ENCODE data around the gene TMEM185B.
A peak's percentile ranks its signal among the peaks of the same experiment; 100 is the strongest.

TMEM185B gene

DNA sequence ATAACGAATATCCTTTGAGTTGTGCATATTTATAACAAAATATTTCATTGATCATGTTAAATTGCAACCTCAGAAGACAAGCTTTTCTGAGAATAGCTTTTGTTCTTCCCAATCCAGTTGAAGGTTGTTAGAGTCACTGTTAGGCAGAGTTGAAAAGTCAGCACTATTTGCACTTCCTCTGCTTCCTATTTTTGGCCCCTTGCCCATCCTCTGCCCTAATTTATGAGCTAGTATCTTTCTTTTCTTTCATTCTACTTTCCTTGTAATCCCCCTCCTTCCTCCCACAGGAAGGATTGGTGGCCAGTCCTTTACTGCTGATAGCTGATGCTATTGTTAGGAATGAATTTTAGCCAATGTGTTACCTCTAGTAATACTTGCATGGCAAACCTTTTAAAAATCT lies 34.3 kb upstream of the TMEM185B start:
- Histone ChIP-seq H3K4me3 (ENCODE audit: control insufficient read depth in 1 of 7, extremely low read depth in 1 of 7, insufficient read depth in 4 of 7, low read depth in 2 of 7, low read length in 6 of 7) (peak overlapping the region in 5 of 7 experiments; percentile 19 to 53 (median 40)), H3K36me3 (ENCODE audit: control insufficient read depth in 4 of 4, insufficient read depth in 4 of 4, low read length in 3 of 4) (peaks cover 0 to 8% (median 0%) of the 10 kb centered on the region in 4 experiments), H3K27ac (ENCODE audit: insufficient read depth in 1 of 2, low read depth in 1 of 2, low read length in 2 of 2, poor library complexity in 1 of 2, severe bottlenecking in 2 of 2) (peak overlapping the region in 1 of 2 experiments; percentile 38), H3K4me1 (ENCODE audit: control extremely low read depth in 1 of 4, control insufficient read depth in 4 of 4, insufficient read depth in 4 of 4, low read length in 3 of 4) (peaks cover 52 to 77% (median 64%) of the 10 kb centered on the region in 4 experiments), H3K9me3 (ENCODE audit: control extremely low read depth in 1 of 5, control insufficient read depth in 4 of 5, insufficient read depth in 2 of 5, low read depth in 1 of 5, low read length in 4 of 5) (peaks cover 0 to 14% (median 4%) of the 10 kb centered on the region in 5 experiments), H3K27me3 (replicated peaks in 2 of 5; ENCODE audit: control insufficient read depth in 4 of 5, insufficient read depth in 5 of 5, low read length in 4 of 5) (no peaks in the 10 kb centered on the region)
- ChIA-PET POLR2A (interaction anchor here (0.9 kb wide), 1 partner anchor 35 kb away, joined by 3 read pairs; no protein-coding TSS in a partner anchor), CTCF (interaction anchor here (0.9 to 2.4 kb wide), 4 partner anchors 8 to 56 kb away, joined by 3 to 8 read pairs (median 4); no protein-coding TSS in a partner anchor)
- no CpG with 5 or more reads among the region's 1 CpG for WGBS (ENCODE audit: insufficient coverage)
- peak in 2 of 3 donors; percentile 73 to 80 for DNase-seq

GRCh38 chr2:120256651-120257000 lies 33.4 kb upstream of the TMEM185B start:
- ChIA-PET CTCF (interaction anchor here (1.3 to 2.4 kb wide), 3 partner anchors 9 to 56 kb away, joined by 3 to 8 read pairs (median 6); no protein-coding TSS in a partner anchor), POLR2A (no interaction called here)
- WGBS (ENCODE audit: insufficient coverage): no CpG with 5 or more reads among the region's 1 CpG
- peak overlapping the region in 1 of 7 experiments; percentile 41 for H3K4me3 ChIP-seq (ENCODE audit: control insufficient read depth in 1 of 7, extremely low read depth in 1 of 7, insufficient read depth in 4 of 7, low read depth in 2 of 7, low read length in 6 of 7)
- peaks cover 0 to 8% (median 0%) of the 10 kb centered on the region in 4 experiments for H3K36me3 ChIP-seq (ENCODE audit: control insufficient read depth in 4 of 4, insufficient read depth in 4 of 4, low read length in 3 of 4)
- no peak for DNase-seq
- H3K4me1 ChIP-seq (ENCODE audit: control extremely low read depth in 1 of 4, control insufficient read depth in 4 of 4, insufficient read depth in 4 of 4, low read length in 3 of 4): peaks cover 54 to 76% (median 63%) of the 10 kb centered on the region in 4 experiments
- H3K27me3 ChIP-seq (replicated peaks in 2 of 5; ENCODE audit: control insufficient read depth in 4 of 5, insufficient read depth in 5 of 5, low read length in 4 of 5): no peaks in the 10 kb centered on the region
- H3K9me3 ChIP-seq (ENCODE audit: control extremely low read depth in 1 of 5, control insufficient read depth in 4 of 5, insufficient read depth in 2 of 5, low read depth in 1 of 5, low read length in 4 of 5): peaks cover 0 to 14% (median 4%) of the 10 kb centered on the region in 5 experiments
- H3K27ac ChIP-seq (ENCODE audit: insufficient read depth in 1 of 2, low read depth in 1 of 2, low read length in 2 of 2, poor library complexity in 1 of 2, severe bottlenecking in 2 of 2): no peak overlapping the region

DNA sequence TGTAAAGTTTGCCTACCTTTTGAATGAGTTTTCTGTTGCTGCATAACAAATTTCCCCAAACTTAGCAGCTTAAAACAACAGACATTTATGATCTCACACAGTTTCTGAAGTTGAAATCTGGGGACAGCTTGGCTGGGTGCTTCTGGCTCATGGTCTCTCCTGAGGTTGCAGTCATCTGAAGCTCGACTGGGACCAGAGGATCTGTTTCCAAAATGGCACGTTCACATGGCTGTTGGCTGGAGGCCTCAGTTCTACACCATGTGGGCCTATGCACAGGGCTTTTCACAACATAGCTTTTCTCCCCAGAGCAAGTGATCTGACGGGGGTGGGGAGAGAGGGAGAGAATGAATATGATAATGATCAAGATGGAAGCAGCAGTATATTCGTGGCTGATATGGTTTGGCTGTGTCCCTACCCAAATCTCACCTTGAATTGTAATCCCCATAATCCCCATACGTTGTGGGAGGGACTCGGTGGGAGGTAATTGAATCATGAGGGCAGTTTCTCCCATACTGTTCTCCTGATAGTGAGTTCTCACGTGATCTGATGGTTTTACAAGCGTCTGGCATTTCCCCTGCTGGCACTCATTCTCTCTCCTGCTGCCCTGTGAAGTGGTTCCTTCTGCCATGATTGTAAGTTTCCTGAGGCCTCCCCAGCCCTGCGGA lies 32.9 kb upstream of the TMEM185B start:
- peak in 2 of 3 donors; percentile 45 to 65 for DNase-seq
- Histone ChIP-seq H3K4me1 (ENCODE audit: control extremely low read depth in 1 of 4, control insufficient read depth in 4 of 4, insufficient read depth in 4 of 4, low read length in 3 of 4) (peaks cover 51 to 75% (median 62%) of the 10 kb centered on the region in 4 experiments), H3K4me3 (ENCODE audit: control insufficient read depth in 1 of 7, extremely low read depth in 1 of 7, insufficient read depth in 4 of 7, low read depth in 2 of 7, low read length in 6 of 7) (peak overlapping the region in 2 of 7 experiments; percentile 19 to 41), H3K36me3 (ENCODE audit: control insufficient read depth in 4 of 4, insufficient read depth in 4 of 4, low read length in 3 of 4) (peaks cover 0 to 8% (median 0%) of the 10 kb centered on the region in 4 experiments), H3K27ac (ENCODE audit: insufficient read depth in 1 of 2, low read depth in 1 of 2, low read length in 2 of 2, poor library complexity in 1 of 2, severe bottlenecking in 2 of 2) (no peak overlapping the region), H3K27me3 (replicated peaks in 2 of 5; ENCODE audit: control insufficient read depth in 4 of 5, insufficient read depth in 5 of 5, low read length in 4 of 5) (no peaks in the 10 kb centered on the region), H3K9me3 (ENCODE audit: control extremely low read depth in 1 of 5, control insufficient read depth in 4 of 5, insufficient read depth in 2 of 5, low read depth in 1 of 5, low read length in 4 of 5) (peaks cover 0 to 14% (median 4%) of the 10 kb centered on the region in 5 experiments)
- 7% methylated on average over 3 of the region's 9 CpGs for WGBS (ENCODE audit: insufficient coverage)
- POLR2A ChIA-PET: no interaction called here
- CTCF ChIA-PET: interaction anchor here (0.8 to 2.1 kb wide), 5 partner anchors 8 to 28 kb away, joined by 3 to 6 read pairs (median 4); no protein-coding TSS in a partner anchor

DNA sequence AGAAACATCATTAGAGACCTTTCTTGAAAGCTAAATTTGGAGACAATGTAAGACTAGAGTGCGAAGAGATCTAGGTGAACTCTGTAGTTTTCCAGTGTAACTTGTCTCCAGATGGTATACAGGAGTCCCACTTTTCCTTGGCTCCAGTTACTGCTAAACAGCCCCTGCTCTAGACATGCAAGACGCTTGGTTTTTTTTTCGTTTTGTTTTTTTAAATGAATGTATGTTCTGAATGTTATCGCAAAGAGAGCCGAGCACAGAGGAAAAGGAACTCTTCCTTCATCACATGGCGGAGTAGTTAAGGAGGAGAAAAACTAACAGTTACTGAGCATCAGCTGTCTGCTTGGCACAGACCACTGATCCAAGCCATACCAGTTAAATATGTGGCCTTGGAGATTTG lies 31.9 kb upstream of the TMEM185B start:
- peaks cover 0 to 6% (median 0%) of the 10 kb centered on the region in 5 experiments for H3K9me3 ChIP-seq (ENCODE audit: control extremely low read depth in 1 of 5, control insufficient read depth in 4 of 5, insufficient read depth in 2 of 5, low read depth in 1 of 5, low read length in 4 of 5)
- 43% methylated on average over 4 of the region's 6 CpGs for WGBS (ENCODE audit: insufficient coverage)
- ChIA-PET POLR2A (no interaction called here), CTCF (interaction anchor here (1.0 to 2.1 kb wide), 6 partner anchors 9 to 27 kb away, joined by 3 to 6 read pairs (median 4); no protein-coding TSS in a partner anchor)
- peaks cover 0 to 4% (median 0%) of the 10 kb centered on the region in 4 experiments for H3K36me3 ChIP-seq (ENCODE audit: control insufficient read depth in 4 of 4, insufficient read depth in 4 of 4, low read length in 3 of 4)
- H3K4me1 ChIP-seq (ENCODE audit: control extremely low read depth in 1 of 4, control insufficient read depth in 4 of 4, insufficient read depth in 4 of 4, low read length in 3 of 4): peaks cover 47 to 67% (median 57%) of the 10 kb centered on the region in 4 experiments
- no peak overlapping the region for H3K27ac ChIP-seq (ENCODE audit: insufficient read depth in 1 of 2, low read depth in 1 of 2, low read length in 2 of 2, poor library complexity in 1 of 2, severe bottlenecking in 2 of 2)
- H3K4me3 ChIP-seq (ENCODE audit: control insufficient read depth in 1 of 7, extremely low read depth in 1 of 7, insufficient read depth in 4 of 7, low read depth in 2 of 7, low read length in 6 of 7): peak overlapping the region in 2 of 7 experiments; percentile 35 to 97
- no peak for DNase-seq
- H3K27me3 ChIP-seq (replicated peaks in 2 of 5; ENCODE audit: control insufficient read depth in 4 of 5, insufficient read depth in 5 of 5, low read length in 4 of 5): no peaks in the 10 kb centered on the region

DNA sequence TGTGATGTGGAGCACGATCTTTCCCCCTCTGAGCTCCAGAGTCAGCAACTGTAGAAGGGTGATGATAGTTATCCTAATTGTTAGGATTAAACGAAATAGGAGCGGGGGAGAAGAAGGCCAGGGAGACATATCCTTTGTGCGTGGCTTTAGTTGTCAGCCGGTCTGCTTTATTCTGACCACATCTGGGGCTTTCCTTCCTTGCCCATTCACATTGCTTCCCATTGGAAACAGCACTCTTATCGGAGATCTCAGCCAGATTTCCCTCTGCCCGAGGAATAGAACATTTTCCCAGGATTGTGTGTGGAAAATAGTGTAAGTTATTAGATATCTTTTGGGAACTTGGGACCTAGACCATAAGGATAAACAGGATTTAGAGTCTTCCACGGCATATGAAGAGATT lies 31.0 kb upstream of the TMEM185B start:
- H3K4me1 ChIP-seq (ENCODE audit: control extremely low read depth in 1 of 4, control insufficient read depth in 4 of 4, insufficient read depth in 4 of 4, low read length in 3 of 4): peaks cover 47 to 66% (median 57%) of the 10 kb centered on the region in 4 experiments
- peak overlapping the region in 6 of 7 experiments; percentile 86 to 97 (median 88) for H3K4me3 ChIP-seq (ENCODE audit: control insufficient read depth in 1 of 7, extremely low read depth in 1 of 7, insufficient read depth in 4 of 7, low read depth in 2 of 7, low read length in 6 of 7)
- no peak overlapping the region for H3K27ac ChIP-seq (ENCODE audit: insufficient read depth in 1 of 2, low read depth in 1 of 2, low read length in 2 of 2, poor library complexity in 1 of 2, severe bottlenecking in 2 of 2)
- H3K27me3 ChIP-seq (replicated peaks in 2 of 5; ENCODE audit: control insufficient read depth in 4 of 5, insufficient read depth in 5 of 5, low read length in 4 of 5): no peaks in the 10 kb centered on the region
- peaks cover 0 to 4% (median 0%) of the 10 kb centered on the region in 5 experiments for H3K9me3 ChIP-seq (ENCODE audit: control extremely low read depth in 1 of 5, control insufficient read depth in 4 of 5, insufficient read depth in 2 of 5, low read depth in 1 of 5, low read length in 4 of 5)
- POLR2A ChIA-PET: no interaction called here
- 53% methylated on average over 7 of the region's 8 CpGs for WGBS (ENCODE audit: insufficient coverage)
- DNase-seq: no peak
- CTCF ChIA-PET: interaction anchor here (2.1 to 4.4 kb wide), 2 partner anchors 11 to 23 kb away, joined by 6 to 21 read pairs; no protein-coding TSS in a partner anchor
- H3K36me3 ChIP-seq (ENCODE audit: control insufficient read depth in 4 of 4, insufficient read depth in 4 of 4, low read length in 3 of 4): peaks cover 0 to 4% (median 0%) of the 10 kb centered on the region in 4 experiments

- peak overlapping the region; percentile 61 to 97 (median 88) for H3K4me3 ChIP-seq (ENCODE audit: control insufficient read depth in 1 of 7, extremely low read depth in 1 of 7, insufficient read depth in 4 of 7, low read depth in 2 of 7, low read length in 6 of 7)
- H3K36me3 ChIP-seq (ENCODE audit: control insufficient read depth in 4 of 4, insufficient read depth in 4 of 4, low read length in 3 of 4): peaks cover 0 to 1% (median 0%) of the 10 kb centered on the region in 4 experiments
- peaks cover 0 to 4% (median 0%) of the 10 kb centered on the region in 5 experiments for H3K9me3 ChIP-seq (ENCODE audit: control extremely low read depth in 1 of 5, control insufficient read depth in 4 of 5, insufficient read depth in 2 of 5, low read depth in 1 of 5, low read length in 4 of 5)
- peaks cover 43 to 61% (median 54%) of the 10 kb centered on the region in 4 experiments for H3K4me1 ChIP-seq (ENCODE audit: control extremely low read depth in 1 of 4, control insufficient read depth in 4 of 4, insufficient read depth in 4 of 4, low read length in 3 of 4)
- no peaks in the 10 kb centered on the region for H3K27me3 ChIP-seq (replicated peaks in 2 of 5; ENCODE audit: control insufficient read depth in 4 of 5, insufficient read depth in 5 of 5, low read length in 4 of 5)
- peak in 2 of 3 donors; percentile 53 to 66 for DNase-seq
- peak overlapping the region in 1 of 2 experiments; percentile 69 for H3K27ac ChIP-seq (ENCODE audit: insufficient read depth in 1 of 2, low read depth in 1 of 2, low read length in 2 of 2, poor library complexity in 1 of 2, severe bottlenecking in 2 of 2)
- ChIA-PET POLR2A (interaction anchor here (0.5 to 1.3 kb wide), 4 partner anchors 12 to 41 kb away, joined by 3 to 5 read pairs (median 4); no protein-coding TSS in a partner anchor), CTCF (interaction anchor here (1.2 to 4.4 kb wide), 3 partner anchors 12 to 77 kb away, joined by 3 to 21 read pairs (median 3); no protein-coding TSS in a partner anchor)
- WGBS (ENCODE audit: insufficient coverage): under 1% methylated on average over 56 of the region's 60 CpGs
Observed at GRCh38 chr2:120253021-120253882, 30.1 kb upstream of the TMEM185B start.
